Esophagus (tissue), 2 donors: ENCODE results near the gene IL7R. TPM values are rescaled to one million over a fixed set of nuclear protein-coding genes. Genes with fewer than 3 reads are reported as not detected.

Experiments used
- H3K27ac ChIP-seq, 2 donors: one replicate each; pipeline ENCODE4 v1.5.1; 2013; ENCODE audit warnings: low read depth in 2 of 2, mild to moderate bottlenecking in 2 of 2, inconsistent platforms in 1 of 2, low read length in 1 of 2, moderate library complexity in 1 of 2
- H3K27me3 ChIP-seq, 2 donors: one replicate each; pipeline ENCODE4 v1.6.1; 2013; ENCODE audit warnings: low read length in 2 of 2, control low read depth in 1 of 2, mild to moderate bottlenecking in 1 of 2; ENCODE audit not compliant: insufficient read depth in 2 of 2, control insufficient read depth in 1 of 2
- H3K36me3 ChIP-seq, 2 donors: one replicate each; pipeline ENCODE4 v1.6.1; 2013; ENCODE audit warnings: low read length in 1 of 2; ENCODE audit not compliant: control insufficient read depth in 2 of 2, insufficient read depth in 2 of 2
- H3K4me1 ChIP-seq, 2 donors: one replicate each; pipeline ENCODE4 v1.6.1; 2013; ENCODE audit warnings: low read length in 1 of 2; ENCODE audit not compliant: control insufficient read depth in 2 of 2, insufficient read depth in 2 of 2
- H3K4me3 ChIP-seq, 2 donors: one replicate each; pipeline ENCODE4 v1.5.1; 2013; ENCODE audit warnings: low read length in 2 of 2, mild to moderate bottlenecking in 2 of 2, low read depth in 1 of 2, moderate library complexity in 1 of 2
- H3K9me3 ChIP-seq, 2 donors: one replicate each; pipeline ENCODE4 v1.6.1; 2013; ENCODE audit warnings: mild to moderate bottlenecking in 2 of 2, low read depth in 1 of 2, low read length in 1 of 2, moderate library complexity in 1 of 2; ENCODE audit not compliant: control insufficient read depth in 2 of 2, insufficient read depth in 1 of 2
- WGBS, 2 donors: extraction: QIAGEN DNeasy Blood & Tissue Kit; methylation state at CpG; one replicate each; pipeline ENCODE4 v1.1.7; 2013; 5-methylcytosine and 5-hydroxymethylcytosine counted together
- polyA plus RNA-seq, 2 donors: library from polyadenylated mRNA; stranded (reverse); fragments of 200-250 nt; gene quantifications; one replicate each; pipeline ENCODE4 v1.2.3, GENCODE V29; 2013
- donor health status: healthy with polysubstance abuse.
- donor health status: Bipolar disorder and iron deficiency.

IL7R gene
- polyA plus RNA-seq, 2 donors: 2.5 to 2.7 TPM

GRCh38 chr5:35863159-35863558 is 6.5 kb downstream of the IL7R start:
- H3K36me3 ChIP-seq: no peaks in the 10 kb centered on the region
- no peak overlapping the region for H3K27ac ChIP-seq
- 55 to 57% methylated on average over 3 of the region's 3 CpGs for WGBS, 2 donors
- H3K27me3 ChIP-seq: no peaks in the 10 kb centered on the region
- no peaks in the 10 kb centered on the region for H3K4me1 ChIP-seq
- no peaks in the 10 kb centered on the region for H3K9me3 ChIP-seq
- no peak overlapping the region for H3K4me3 ChIP-seq

- Histone ChIP-seq H3K9me3 (no peaks in the 10 kb centered on the region), H3K27me3 (no peaks in the 10 kb centered on the region), H3K27ac (no peak overlapping the region), H3K36me3 (no peaks in the 10 kb centered on the region), H3K4me1 (no peaks in the 10 kb centered on the region), H3K4me3 (no peak overlapping the region)
- 90 to 95% methylated on average over 4 of the region's 4 CpGs for WGBS, 2 donors
Measured at GRCh38 chr5:35867998-35868397, 11.3 kb downstream of the IL7R start.

GRCh38 chr5:35869685-35870277 is 13.1 kb downstream of the IL7R start:
- no peak overlapping the region for H3K4me3 ChIP-seq
- no peaks in the 10 kb centered on the region for H3K9me3 ChIP-seq
- no peaks in the 10 kb centered on the region for H3K36me3 ChIP-seq
- H3K4me1 ChIP-seq: no peaks in the 10 kb centered on the region
- H3K27ac ChIP-seq: no peak overlapping the region
- WGBS, 2 donors: 84 to 87% methylated on average over 5 of the region's 5 CpGs
- no peaks in the 10 kb centered on the region for H3K27me3 ChIP-seq

GRCh38 chr5:35870605-35871004 is 13.9 kb downstream of the IL7R start:
- Histone ChIP-seq H3K4me1 (no peaks in the 10 kb centered on the region), H3K9me3 (no peaks in the 10 kb centered on the region), H3K4me3 (no peak overlapping the region), H3K36me3 (no peaks in the 10 kb centered on the region), H3K27me3 (no peaks in the 10 kb centered on the region), H3K27ac (no peak overlapping the region)
- WGBS, 2 donors: 92 to 95% methylated on average over 4 of the region's 4 CpGs

GRCh38 chr5:35876454-35876853 is 19.8 kb downstream of the IL7R start:
- no peaks in the 10 kb centered on the region for H3K36me3 ChIP-seq
- 87 to 89% methylated on average over 2 of the region's 2 CpGs for WGBS, 2 donors

GRCh38 chr5:35876922-35877321 is 20.2 kb downstream of the IL7R start:
- H3K4me3 ChIP-seq: no peak overlapping the region
- H3K27me3 ChIP-seq: no peaks in the 10 kb centered on the region
- H3K36me3 ChIP-seq: no peaks in the 10 kb centered on the region
- H3K9me3 ChIP-seq: no peaks in the 10 kb centered on the region
- peaks cover 0 to 2% of the 10 kb centered on the region in 2 donors for H3K4me1 ChIP-seq
- H3K27ac ChIP-seq: no peak overlapping the region
- WGBS, 2 donors: 32% methylated on average over 3 of the region's 3 CpGs

More at GRCh38 chr5:35876454-35876853, 19.8 kb downstream of the IL7R start:
- H3K27me3 ChIP-seq: no peaks in the 10 kb centered on the region
- no peak overlapping the region for H3K27ac ChIP-seq
- H3K4me1 ChIP-seq: peaks cover 0 to 2% of the 10 kb centered on the region in 2 donors
- H3K4me3 ChIP-seq: no peak overlapping the region
- H3K9me3 ChIP-seq: no peaks in the 10 kb centered on the region

GRCh38 chr5:35877655-35878054 is 21.0 kb downstream of the IL7R start:
- 58 to 89% methylated on average over 2 of the region's 2 CpGs for WGBS, 2 donors
- Histone ChIP-seq H3K27ac (no peak overlapping the region), H3K36me3 (no peaks in the 10 kb centered on the region), H3K27me3 (no peaks in the 10 kb centered on the region), H3K4me3 (no peak overlapping the region), H3K9me3 (no peaks in the 10 kb centered on the region), H3K4me1 (peaks cover 0 to 2% of the 10 kb centered on the region in 2 donors)

GRCh38 chr5:35878079-35878478 is 21.4 kb downstream of the IL7R start:
- Histone ChIP-seq H3K9me3 (no peaks in the 10 kb centered on the region), H3K4me3 (no peak overlapping the region)

GRCh38 chr5:35879096-35879495 is 22.4 kb downstream of the IL7R start:
- H3K4me1 ChIP-seq: peaks cover 0 to 2% of the 10 kb centered on the region in 2 donors
- H3K27me3 ChIP-seq: no peaks in the 10 kb centered on the region
- H3K9me3 ChIP-seq: no peaks in the 10 kb centered on the region
- H3K4me3 ChIP-seq: no peak overlapping the region
- H3K27ac ChIP-seq: no peak overlapping the region
- no peaks in the 10 kb centered on the region for H3K36me3 ChIP-seq
- WGBS, 2 donors: 75 to 82% methylated on average over 2 of the region's 2 CpGs

More at GRCh38 chr5:35878079-35878478, 21.4 kb downstream of the IL7R start:
- H3K27me3 ChIP-seq: no peaks in the 10 kb centered on the region
- no peak overlapping the region for H3K27ac ChIP-seq
- no peaks in the 10 kb centered on the region for H3K36me3 ChIP-seq
- H3K4me1 ChIP-seq: peaks cover 0 to 2% of the 10 kb centered on the region in 2 donors

GRCh38 chr5:35879649-35880048 is 23.0 kb downstream of the IL7R start:
- no peak overlapping the region for H3K4me3 ChIP-seq
- H3K27me3 ChIP-seq: no peaks in the 10 kb centered on the region
- H3K27ac ChIP-seq: no peak overlapping the region
- peaks cover 0 to 2% of the 10 kb centered on the region in 2 donors for H3K4me1 ChIP-seq
- H3K9me3 ChIP-seq: no peaks in the 10 kb centered on the region
- no peaks in the 10 kb centered on the region for H3K36me3 ChIP-seq
